ENCODE results near the gene TTC3.

TTC3 gene

DNA sequence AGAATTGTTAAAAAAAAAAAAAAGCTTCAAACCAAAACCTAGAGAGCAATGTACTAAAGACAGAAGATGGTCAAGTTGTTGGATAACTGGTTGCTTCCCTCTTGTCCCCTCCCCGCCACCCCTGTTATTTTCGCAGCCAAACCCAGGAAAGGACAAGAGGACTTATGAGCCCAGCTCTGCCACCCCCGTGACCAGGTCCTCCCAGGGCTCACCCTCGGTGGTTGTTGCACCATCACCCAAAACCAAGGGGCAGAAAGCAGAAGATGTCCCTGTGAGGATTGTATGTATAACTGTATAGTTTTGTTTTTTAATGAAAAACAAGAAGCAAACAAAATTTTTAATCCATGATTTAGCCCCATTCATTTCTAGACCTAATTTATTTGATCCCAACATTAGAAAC lies 124.7 kb downstream of the TTC3 start:
- Histone ChIP-seq H3K18ac (ENCODE audit: low read length) (no peak overlapping the region), H2AK5ac (ENCODE audit: low read length) (no peak overlapping the region), H3K79me2 (ENCODE audit: control insufficient read depth, insufficient read depth, low read length, poor library complexity) (no peaks in the 10 kb centered on the region), H3K4me3 (ENCODE audit: low read depth, low read length) (no peak overlapping the region), H2AFZ (ENCODE audit: insufficient read depth, low read length, poor library complexity) (no peak overlapping the region), H3K27me3 (ENCODE audit: insufficient read depth, low read length) (no peaks in the 10 kb centered on the region), H3K4me1 (ENCODE audit: control insufficient read depth in 1 of 2, insufficient read depth in 2 of 2, low read length in 2 of 2) (no peaks in the 10 kb centered on the region), H4K12ac (ENCODE audit: low read depth, low read length) (no peak overlapping the region), H3K9ac (ENCODE audit: low read length) (no peak overlapping the region), H3K27ac (ENCODE audit: low read depth, low read length) (no peak overlapping the region), H3K36me3 (ENCODE audit: control insufficient read depth in 1 of 2, insufficient read depth in 2 of 2, low read length in 2 of 2) (peaks cover 52 to 66% of the 10 kb centered on the region in 2 experiments), H3K9me3 (ENCODE audit: insufficient read depth, low read depth, low read length) (peaks cover 1% of the 10 kb centered on the region), H3K4me2 (ENCODE audit: low read length) (no peak overlapping the region), H3K79me1 (ENCODE audit: low read length) (no peaks in the 10 kb centered on the region), H4K91ac (ENCODE audit: low read depth, low read length) (no peak overlapping the region), H4K8ac (ENCODE audit: low read depth, low read length) (no peak overlapping the region), H2BK12ac (ENCODE audit: low read length) (no peak overlapping the region), H2BK5ac (ENCODE audit: low read depth, low read length, poor library complexity) (no peak overlapping the region), H3K4ac (ENCODE audit: low read depth, low read length) (no peak overlapping the region), H3K23ac (ENCODE audit: low read length) (no peak overlapping the region), H2BK120ac (ENCODE audit: insufficient read depth, low read length, poor library complexity) (no peak overlapping the region), H3K14ac (ENCODE audit: low read length) (no peak overlapping the region)
- DNase-seq, result no peak
- no CpG with 5 or more reads among the region's 4 CpGs for WGBS (ENCODE audit: extremely low coverage, insufficient coverage, insufficient read length)

DNA sequence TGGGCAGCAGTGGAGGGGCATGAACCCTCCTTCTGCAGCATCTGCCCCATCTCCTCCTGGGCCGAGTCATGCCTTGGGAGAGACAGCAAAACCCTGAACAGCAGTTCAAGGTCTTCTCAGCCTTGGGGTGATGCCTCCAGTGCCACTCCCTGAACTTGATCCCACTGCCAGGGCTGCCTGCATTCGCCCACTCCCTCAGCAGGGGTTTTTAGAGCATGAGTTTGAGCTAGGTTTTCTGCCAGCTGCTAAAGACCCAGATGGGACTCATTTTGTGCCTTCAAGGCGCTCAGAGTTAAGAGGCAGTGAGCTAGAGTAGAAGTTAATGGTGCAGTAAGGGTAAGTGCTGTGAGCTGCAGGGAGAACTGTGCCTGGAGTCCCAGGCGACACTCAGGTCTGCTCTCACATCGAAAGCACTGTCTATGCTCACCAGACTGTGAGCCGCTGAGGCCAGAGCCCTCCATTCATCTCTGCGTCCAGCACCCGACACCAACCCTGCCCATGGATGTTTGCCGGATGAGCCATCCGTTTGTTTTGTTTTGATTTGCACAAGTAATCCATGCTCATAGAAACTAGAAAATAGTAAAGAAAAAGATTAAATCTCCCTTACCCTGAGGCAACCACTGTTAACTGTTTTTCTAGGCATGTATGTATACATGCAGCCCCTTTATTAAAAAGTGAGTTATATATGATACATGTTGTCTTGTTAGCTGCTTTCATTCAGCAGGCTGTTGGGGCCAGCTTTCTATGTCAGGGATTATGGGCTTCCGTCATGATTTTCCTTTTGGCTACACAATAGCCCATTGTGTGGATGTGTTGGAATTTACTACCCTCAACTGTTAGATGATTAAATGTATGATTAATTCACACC lies 126.2 kb downstream of the TTC3 start:
- DNase-seq, result peak; percentile 45 to 53
- Histone ChIP-seq H2BK5ac (ENCODE audit: low read depth, low read length, poor library complexity) (no peak overlapping the region), H3K27me3 (ENCODE audit: insufficient read depth, low read length) (no peaks in the 10 kb centered on the region), H3K14ac (ENCODE audit: low read length) (no peak overlapping the region), H4K8ac (ENCODE audit: low read depth, low read length) (no peak overlapping the region), H2BK120ac (ENCODE audit: insufficient read depth, low read length, poor library complexity) (no peak overlapping the region), H3K9me3 (ENCODE audit: insufficient read depth, low read depth, low read length) (peaks cover 1% of the 10 kb centered on the region), H3K79me1 (ENCODE audit: low read length) (no peaks in the 10 kb centered on the region), H3K9ac (ENCODE audit: low read length) (no peak overlapping the region), H3K4me3 (ENCODE audit: low read depth, low read length) (no peak overlapping the region), H3K27ac (ENCODE audit: low read depth, low read length) (no peak overlapping the region), H2AK5ac (ENCODE audit: low read length) (no peak overlapping the region), H3K4me1 (ENCODE audit: control insufficient read depth in 1 of 2, insufficient read depth in 2 of 2, low read length in 2 of 2) (no peaks in the 10 kb centered on the region), H3K4me2 (ENCODE audit: low read length) (no peak overlapping the region), H3K18ac (ENCODE audit: low read length) (no peak overlapping the region), H3K36me3 (ENCODE audit: control insufficient read depth in 1 of 2, insufficient read depth in 2 of 2, low read length in 2 of 2) (peaks cover 44 to 59% of the 10 kb centered on the region in 2 experiments), H2BK12ac (ENCODE audit: low read length) (no peak overlapping the region), H2AFZ (ENCODE audit: insufficient read depth, low read length, poor library complexity) (no peak overlapping the region), H4K91ac (ENCODE audit: low read depth, low read length) (no peak overlapping the region), H3K79me2 (ENCODE audit: control insufficient read depth, insufficient read depth, low read length, poor library complexity) (no peaks in the 10 kb centered on the region), H3K23ac (ENCODE audit: low read length) (peak overlapping the region; percentile 7), H3K4ac (ENCODE audit: low read depth, low read length) (no peak overlapping the region), H4K12ac (ENCODE audit: low read depth, low read length) (no peak overlapping the region)
- WGBS (ENCODE audit: extremely low coverage, insufficient coverage, insufficient read length), result no CpG with 5 or more reads among the region's 11 CpGs

DNA sequence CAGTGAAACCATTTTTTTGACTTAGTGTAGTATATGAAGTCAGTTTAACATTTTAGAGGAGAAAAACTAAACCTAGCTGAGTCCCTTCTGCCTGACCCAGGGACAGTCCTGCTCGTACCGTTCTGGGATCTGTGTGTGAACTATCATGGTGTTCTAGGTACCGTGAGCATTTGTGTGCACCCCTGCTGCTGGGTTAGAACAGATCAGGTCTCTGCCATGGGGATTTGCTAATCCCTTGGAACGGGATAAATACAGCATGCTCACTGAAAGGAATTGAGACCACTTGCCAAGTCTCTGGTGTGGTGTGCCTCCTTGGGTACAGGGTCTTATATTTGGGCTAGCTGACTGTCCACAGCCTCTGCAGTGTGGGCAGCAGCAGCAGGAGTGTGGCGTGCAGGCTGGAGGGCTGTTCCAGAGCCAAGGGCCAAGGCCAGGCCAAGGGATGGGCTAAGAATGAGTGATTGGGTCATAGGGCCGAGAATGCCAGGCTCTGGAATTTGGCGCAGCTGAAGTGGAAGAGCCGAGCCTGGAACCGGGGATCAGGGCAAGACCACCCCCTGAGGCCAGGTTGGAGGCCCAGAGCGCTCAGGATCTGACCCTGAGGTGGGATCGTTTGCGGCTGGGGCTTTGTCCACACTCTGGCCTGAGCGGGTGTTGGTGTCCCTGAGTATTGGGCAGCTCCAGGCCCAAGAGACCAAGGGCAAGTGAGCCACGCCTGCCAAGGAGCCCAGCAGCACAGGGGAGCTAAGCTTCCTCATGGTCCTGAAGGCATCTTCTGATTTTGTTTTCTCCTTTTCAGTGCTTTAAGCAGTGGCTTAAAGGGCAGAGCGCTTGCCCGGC lies 127.8 kb downstream of the TTC3 start:
- Histone ChIP-seq H3K79me1 (ENCODE audit: low read length) (no peaks in the 10 kb centered on the region), H2AFZ (ENCODE audit: insufficient read depth, low read length, poor library complexity) (no peak overlapping the region), H3K23ac (ENCODE audit: low read length) (no peak overlapping the region), H4K8ac (ENCODE audit: low read depth, low read length) (no peak overlapping the region), H3K4ac (ENCODE audit: low read depth, low read length) (no peak overlapping the region), H3K36me3 (ENCODE audit: control insufficient read depth in 1 of 2, insufficient read depth in 2 of 2, low read length in 2 of 2) (peaks cover 34 to 46% of the 10 kb centered on the region in 2 experiments), H4K91ac (ENCODE audit: low read depth, low read length) (no peak overlapping the region), H2BK120ac (ENCODE audit: insufficient read depth, low read length, poor library complexity) (no peak overlapping the region), H3K27ac (ENCODE audit: low read depth, low read length) (no peak overlapping the region), H4K12ac (ENCODE audit: low read depth, low read length) (no peak overlapping the region), H2BK5ac (ENCODE audit: low read depth, low read length, poor library complexity) (no peak overlapping the region), H3K9ac (ENCODE audit: low read length) (no peak overlapping the region), H3K4me3 (ENCODE audit: low read depth, low read length) (no peak overlapping the region), H3K27me3 (ENCODE audit: insufficient read depth, low read length) (no peaks in the 10 kb centered on the region), H2AK5ac (ENCODE audit: low read length) (no peak overlapping the region), H3K9me3 (ENCODE audit: insufficient read depth, low read depth, low read length) (peaks cover 1% of the 10 kb centered on the region), H3K4me1 (ENCODE audit: control insufficient read depth in 1 of 2, insufficient read depth in 2 of 2, low read length in 2 of 2) (no peaks in the 10 kb centered on the region), H3K14ac (ENCODE audit: low read length) (no peak overlapping the region), H3K79me2 (ENCODE audit: control insufficient read depth, insufficient read depth, low read length, poor library complexity) (no peaks in the 10 kb centered on the region), H3K18ac (ENCODE audit: low read length) (no peak overlapping the region), H2BK12ac (ENCODE audit: low read length) (no peak overlapping the region), H3K4me2 (ENCODE audit: low read length) (no peak overlapping the region)
- no peak for DNase-seq
- no CpG with 5 or more reads among the region's 16 CpGs for WGBS (ENCODE audit: extremely low coverage, insufficient coverage, insufficient read length)

DNA sequence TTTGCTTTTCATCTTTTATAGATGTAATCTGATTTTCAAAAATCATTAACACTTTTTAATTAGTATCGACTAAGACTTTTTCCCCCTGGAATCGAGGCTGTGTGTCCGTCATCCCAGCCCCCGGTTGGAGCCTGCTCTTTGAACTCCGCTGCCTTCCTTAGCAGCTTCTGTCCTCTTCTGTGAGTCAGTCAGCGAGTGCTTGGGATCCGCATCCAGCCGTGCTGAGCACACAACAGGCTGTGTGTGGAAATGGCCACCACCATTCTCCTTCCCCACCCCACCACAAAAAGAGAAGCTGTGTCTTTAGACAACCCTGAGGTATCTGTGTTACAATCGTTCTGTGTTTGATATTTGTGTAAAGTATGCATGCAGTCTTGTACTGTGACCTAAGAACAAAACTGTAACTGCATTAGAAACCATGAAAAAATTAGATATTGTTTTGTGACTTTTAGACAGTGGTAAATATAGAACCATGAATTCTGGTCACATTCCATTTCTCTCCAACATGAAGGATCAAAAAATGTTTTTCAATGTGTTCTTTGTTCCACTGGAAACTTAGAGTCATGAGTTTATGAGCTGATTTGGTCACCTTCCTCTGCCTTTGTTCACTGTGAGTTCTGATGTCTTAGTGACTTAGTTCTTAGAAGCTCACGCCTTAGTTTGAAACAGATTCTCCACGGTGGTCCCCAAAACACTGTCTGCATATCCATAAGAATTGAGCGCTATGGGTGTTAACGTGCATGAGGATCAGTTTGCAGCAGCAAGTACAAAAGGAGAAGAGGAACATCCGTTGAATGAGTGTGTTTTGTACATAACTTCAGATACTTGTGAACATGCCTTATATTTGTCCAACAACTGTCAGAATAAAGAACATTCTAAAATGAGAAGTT lies 129.4 kb downstream of the TTC3 start:
- Histone ChIP-seq H3K79me2 (ENCODE audit: control insufficient read depth, insufficient read depth, low read length, poor library complexity) (no peaks in the 10 kb centered on the region), H2BK5ac (ENCODE audit: low read depth, low read length, poor library complexity) (no peak overlapping the region), H3K9ac (ENCODE audit: low read length) (no peak overlapping the region)

More for the DNA sequence above, 129.4 kb downstream of the TTC3 start:
- Histone ChIP-seq H2BK12ac (ENCODE audit: low read length) (no peak overlapping the region), H3K23ac (ENCODE audit: low read length) (no peak overlapping the region), H3K27me3 (ENCODE audit: insufficient read depth, low read length) (no peaks in the 10 kb centered on the region), H3K4ac (ENCODE audit: low read depth, low read length) (no peak overlapping the region), H3K4me3 (ENCODE audit: low read depth, low read length) (no peak overlapping the region), H3K36me3 (ENCODE audit: control insufficient read depth in 1 of 2, insufficient read depth in 2 of 2, low read length in 2 of 2) (peaks cover 28 to 37% of the 10 kb centered on the region in 2 experiments), H3K4me1 (ENCODE audit: control insufficient read depth in 1 of 2, insufficient read depth in 2 of 2, low read length in 2 of 2) (peaks cover 0 to 1% of the 10 kb centered on the region in 2 experiments), H3K9me3 (ENCODE audit: insufficient read depth, low read depth, low read length) (peaks cover 1% of the 10 kb centered on the region), H4K12ac (ENCODE audit: low read depth, low read length) (no peak overlapping the region), H2BK120ac (ENCODE audit: insufficient read depth, low read length, poor library complexity) (no peak overlapping the region), H2AK5ac (ENCODE audit: low read length) (no peak overlapping the region), H3K27ac (ENCODE audit: low read depth, low read length) (no peak overlapping the region), H4K8ac (ENCODE audit: low read depth, low read length) (no peak overlapping the region), H3K18ac (ENCODE audit: low read length) (no peak overlapping the region), H2AFZ (ENCODE audit: insufficient read depth, low read length, poor library complexity) (no peak overlapping the region), H3K79me1 (ENCODE audit: low read length) (no peaks in the 10 kb centered on the region), H3K4me2 (ENCODE audit: low read length) (no peak overlapping the region), H3K14ac (ENCODE audit: low read length) (no peak overlapping the region), H4K91ac (ENCODE audit: low read depth, low read length) (no peak overlapping the region)
- WGBS (ENCODE audit: extremely low coverage, insufficient coverage, insufficient read length), result no CpG with 5 or more reads among the region's 14 CpGs
- DNase-seq, result no peak

Measured in trophoblast cell (in vitro differentiated cells and primary cell).